Psoas muscle (tissue), 8 donors: Measurements from ENCODE around the gene CCL24. TPM values are rescaled to one million over a fixed set of nuclear protein-coding genes. Genes with fewer than 3 reads are reported as not detected.
"Not testable (repeated sequence)": the region's sequence is repeated elsewhere in the genome, so short reads cannot be mapped to it uniquely, and the experiment has no call there.

Experiments used
- ATAC-seq, 4 donors: fragments of 200-7000 bp; cut with Tn5 transposase; one replicate each; pipeline ENCODE4 v1.9.1; 2020; ENCODE audit warnings: moderate library complexity in 3 of 4, mild to moderate bottlenecking in 2 of 4
- DNase-seq, 2 donors: peaks; one replicate each; pipeline ENCODE4 v3.0.0-alpha.2; 2020
- H3K27ac ChIP-seq: fragments of 200-600 bp; one replicate; pipeline ENCODE4 v1.8.0; 2022
- H3K27me3 ChIP-seq, 3 donors: fragments of 200-600 bp in 1 of 3; one replicate each; pipeline versions ENCODE4 v1.6.1 to v1.8.0; 2013 to 2022; ENCODE audit warnings: low read length in 2 of 3, mild to moderate bottlenecking in 2 of 3, moderate library complexity in 1 of 3; ENCODE audit not compliant: insufficient read depth in 3 of 3
- H3K36me3 ChIP-seq, 2 donors: fragments of 200-600 bp in 1 of 2; one replicate each; pipeline versions ENCODE4 v1.6.1 to v1.8.0; 2013 to 2022; ENCODE audit warnings: low read depth in 1 of 2, mild to moderate bottlenecking in 1 of 2, moderate library complexity in 1 of 2; ENCODE audit not compliant: insufficient read depth in 1 of 2
- H3K4me1 ChIP-seq: fragments of 200-600 bp; one replicate; pipeline ENCODE4 v1.8.0; 2022
- H3K4me3 ChIP-seq: fragments of 200-600 bp; one replicate; pipeline ENCODE4 v1.8.0; 2022; ENCODE audit warnings: mild to moderate bottlenecking
- H3K9me3 ChIP-seq: fragments of 200-600 bp; one replicate; pipeline ENCODE4 v1.8.0; 2022
- WGBS, 3 donors: extraction: QIAGEN DNeasy Blood & Tissue Kit; methylation state at CpG; one replicate each; pipeline versions ENCODE4 v1.1.6 to v1.1.7; 2013; 5-methylcytosine and 5-hydroxymethylcytosine counted together
- intact Hi-C, 2 donors: fragments of 100-400 bp; cut with DNase I; formaldehyde crosslinking; loops; one replicate each; pipeline versions ENCODE4 v1.11.0 to v1.14.2; 2022
- polyA plus RNA-seq, 3 donors: library from polyadenylated mRNA; stranded (reverse); fragments of 200-250 nt; gene quantifications; one replicate each; pipeline ENCODE4 v1.2.3, GENCODE V29; 2013
- total RNA-seq, 4 donors: library from RNA; stranded (reverse); fragmentation: NEBNext Ultra II Directional in 2 of 4; extraction: Animal tissue kit (Norgen Biotek cat#: 25700) in 2 of 4; gene quantifications; one replicate each; pipeline versions ENCODE4 v1.2.1 to v1.2.4, GENCODE V29; 2021 to 2023
- TF ChIP-seq, protein P1 (sequence below): fragments of 200-600 bp; IDR thresholded peaks from one replicate; pipeline ENCODE4 v1.8.0; 2022; ENCODE audit warnings: antibody characterized with exemption
- donor health status: healthy with polysubstance abuse.
- donor health status: DM: no; HTN: no; CAD: no; lungs with moderate emphysema.
- donor health status: Bipolar disorder and iron deficiency.
- donor health status: healthy.
- donor health status: DM: yes; HTN: yes; CAD: no.
- donor health status: DM: no; HTN: no; CAD: no.
- donor health status: DM: no; HTN: no; CAD: no.
- donor health status: DM: yes; HTN: yes; CAD: no.

Gene CCL24
- total and polyA plus RNA-seq, 7 donors, result not detected

DNA sequence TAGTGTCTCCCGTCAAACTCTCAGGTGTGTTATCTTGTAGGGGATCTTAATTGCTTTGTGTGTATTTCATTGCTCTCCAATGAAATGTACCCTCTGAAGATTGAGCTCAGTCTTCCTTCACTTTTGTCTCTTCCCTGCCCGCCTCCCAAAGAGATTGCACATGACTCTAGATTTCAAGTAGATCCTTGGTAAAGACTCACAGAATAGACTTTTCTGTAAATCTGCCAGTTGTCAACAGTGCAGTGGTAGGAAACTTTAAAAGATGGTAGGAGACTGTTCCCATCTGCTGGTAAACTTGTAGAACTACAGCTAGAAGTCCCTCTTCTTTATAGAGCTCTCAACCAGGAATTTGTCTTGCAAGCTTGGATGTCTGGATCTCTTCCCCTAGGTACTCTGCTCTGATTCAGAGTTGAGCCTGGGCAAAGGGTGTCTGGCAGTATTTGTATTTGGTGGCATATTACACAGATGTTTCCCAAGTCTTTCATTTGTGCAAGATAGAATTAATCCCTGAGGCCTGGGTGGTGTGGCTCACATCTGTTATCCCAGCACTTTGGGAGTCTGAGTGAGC lies 51.2 kb downstream of the CCL24 start:
- intact Hi-C loops, result loop anchor here (10.0 kb wide), 3 partner anchors 188 to 228 kb away; no protein-coding TSS in a partner anchor
- 17 to 18% (median 17%) methylated on average over 2 of the region's 2 CpGs for WGBS, 3 donors

DNA sequence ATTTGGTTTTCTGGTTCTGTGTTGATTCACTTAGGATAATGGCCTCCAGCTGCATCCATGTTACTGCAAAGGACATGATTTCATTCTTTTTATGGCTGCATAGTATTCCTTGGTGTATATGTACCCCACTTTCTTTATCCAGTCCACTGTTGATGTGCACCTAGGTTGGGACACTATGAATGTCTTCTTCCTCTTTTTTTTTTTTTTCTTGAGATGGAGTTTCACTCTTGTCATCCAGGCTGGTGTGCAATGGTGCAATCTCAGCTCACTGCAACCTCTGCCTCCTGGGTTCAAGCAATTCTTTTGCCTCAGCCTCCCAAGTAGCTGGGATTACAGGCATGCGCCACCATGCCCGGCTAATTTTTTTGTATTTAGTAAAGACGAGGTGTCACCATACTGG lies 51.8 kb downstream of the CCL24 start:
- WGBS, 3 donors, result 77 to 84% (median 82%) methylated on average over 3 of the region's 3 CpGs
- not testable (repeated sequence) for DNase-seq, H3K9me3 ChIP-seq, ATAC-seq, H3K4me3 ChIP-seq, H3K4me1 ChIP-seq, H3K27ac ChIP-seq, H3K27me3 ChIP-seq, H3K36me3 ChIP-seq
- intact Hi-C loops, result loop anchor here (10.0 kb wide), 3 partner anchors 187 to 227 kb away; no protein-coding TSS in a partner anchor

More for the DNA sequence above, 51.2 kb downstream of the CCL24 start:
- no peak for DNase-seq
- peak; percentile 76 to 87 (median 80) for ATAC-seq
- H3K4me1 ChIP-seq, result no peaks in the 10 kb centered on the region
- no peak overlapping the region for H3K4me3 ChIP-seq
- H3K27me3 ChIP-seq, result no peaks in the 10 kb centered on the region
- TF ChIP-seq, protein P1, sequence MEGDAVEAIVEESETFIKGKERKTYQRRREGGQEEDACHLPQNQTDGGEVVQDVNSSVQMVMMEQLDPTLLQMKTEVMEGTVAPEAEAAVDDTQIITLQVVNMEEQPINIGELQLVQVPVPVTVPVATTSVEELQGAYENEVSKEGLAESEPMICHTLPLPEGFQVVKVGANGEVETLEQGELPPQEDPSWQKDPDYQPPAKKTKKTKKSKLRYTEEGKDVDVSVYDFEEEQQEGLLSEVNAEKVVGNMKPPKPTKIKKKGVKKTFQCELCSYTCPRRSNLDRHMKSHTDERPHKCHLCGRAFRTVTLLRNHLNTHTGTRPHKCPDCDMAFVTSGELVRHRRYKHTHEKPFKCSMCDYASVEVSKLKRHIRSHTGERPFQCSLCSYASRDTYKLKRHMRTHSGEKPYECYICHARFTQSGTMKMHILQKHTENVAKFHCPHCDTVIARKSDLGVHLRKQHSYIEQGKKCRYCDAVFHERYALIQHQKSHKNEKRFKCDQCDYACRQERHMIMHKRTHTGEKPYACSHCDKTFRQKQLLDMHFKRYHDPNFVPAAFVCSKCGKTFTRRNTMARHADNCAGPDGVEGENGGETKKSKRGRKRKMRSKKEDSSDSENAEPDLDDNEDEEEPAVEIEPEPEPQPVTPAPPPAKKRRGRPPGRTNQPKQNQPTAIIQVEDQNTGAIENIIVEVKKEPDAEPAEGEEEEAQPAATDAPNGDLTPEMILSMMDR, result peak; percentile 76
- no peaks in the 10 kb centered on the region for H3K9me3 ChIP-seq
- H3K36me3 ChIP-seq, result no peaks in the 10 kb centered on the region
- H3K27ac ChIP-seq, result no peak overlapping the region

Other genes starting within 250 kb of the CCL24 start
- 10 to 100 TPM in 1 of 4 donors, 1 to 10 TPM in 3; 5.4 to 11.9 (median 7.1) TPM for gene HIP1, start 74.9 kb downstream of the CCL24 start, total RNA-seq
- gene HIP1, start 74.9 kb downstream of the CCL24 start, polyA plus RNA-seq, result 1 to 10 TPM; 2.5 to 3.9 (median 3.7) TPM
- gene CCL26, start 41.6 kb downstream of the CCL24 start, total RNA-seq, result not detected
- under 1 TPM in 2 of 3 donors, not detected in 1; 0.27 to 0.34 TPM for gene CCL26, start 41.6 kb downstream of the CCL24 start, polyA plus RNA-seq
- 10 to 100 TPM; 18.3 to 32.0 (median 24.6) TPM for gene RHBDD2, start 65.2 kb upstream of the CCL24 start, total RNA-seq
- gene RHBDD2, start 65.2 kb upstream of the CCL24 start, polyA plus RNA-seq, result 10 to 100 TPM; 26.5 to 38.9 (median 30.7) TPM
- gene POR, start 101.3 kb upstream of the CCL24 start, total RNA-seq, result 100 to 1,000 TPM in 2 of 4 donors, 10 to 100 TPM in 2; 48.8 to 206 (median 117) TPM
- gene POR, start 101.3 kb upstream of the CCL24 start, polyA plus RNA-seq, result 100 to 1,000 TPM in 2 of 3 donors, 10 to 100 TPM in 1; 81.4 to 288 (median 138) TPM
- 100 to 1,000 TPM in 1 of 4 donors, 10 to 100 TPM in 3; 70.1 to 103 (median 87.1) TPM for gene TMEM120A, start 180.8 kb upstream of the CCL24 start, total RNA-seq
- 100 to 1,000 TPM; 106 to 185 (median 107) TPM for gene TMEM120A, start 180.8 kb upstream of the CCL24 start, polyA plus RNA-seq
- 10 to 100 TPM in 3 of 4 donors, 1 to 10 TPM in 1; 6.6 to 42.3 (median 14.1) TPM for gene STYXL1, start 234.2 kb upstream of the CCL24 start, total RNA-seq
- gene STYXL1, start 234.2 kb upstream of the CCL24 start, polyA plus RNA-seq, result 10 to 100 TPM in 2 of 3 donors, 1 to 10 TPM in 1; 9.5 to 67.5 (median 39.9) TPM
- 100 to 1,000 TPM; 483 to 621 (median 527) TPM for gene MDH2, start 234.3 kb upstream of the CCL24 start, total RNA-seq
- gene MDH2, start 234.3 kb upstream of the CCL24 start, polyA plus RNA-seq, result 100 to 1,000 TPM; 385 to 453 (median 396) TPM